PC-9 (cell line): Measurements from ENCODE around the gene DHCR7. TPM values are rescaled to one million over a fixed set of nuclear protein-coding genes. Genes with fewer than 3 reads are reported as not detected.

Experiments
- BruUV-seq: library from RNA; stranded (reverse); fragments of 400-500 nt; replicated peaks from 2 replicates; lab custom pipeline; 2021; lab: Mats Ljungman, UMichigan
- CTCF ChIA-PET: fragments of 300-600 bp; sonication (Branson Sonifier 250); formaldehyde crosslinking; loops from one replicate; lab custom pipeline; 2022; ENCODE audit warnings: antibody characterized with exemption; lab: Charles Lee
- POLR2A ChIA-PET: fragments of 300-600 bp; sonication (Branson Sonifier 250); formaldehyde crosslinking; loops from one replicate; lab custom pipeline; 2022; ENCODE audit warnings: antibody characterized with exemption; ENCODE audit not compliant: unreplicated experiment; lab: Charles Lee
- DNase-seq, 2 experiments: peaks; one replicate each; pipeline versions ENCODE4 v3.0.0 to v3.0.0-alpha.2; 2015 to 2022; ENCODE audit warnings: mixed read lengths in 1 of 2
- H2AFZ ChIP-seq: fragments of 200-600 bp; sonication (generic); 2 replicates; pipeline ENCODE4 v1.8.1; 2017; ENCODE audit warnings: antibody characterized with exemption
- H3F3A ChIP-seq: fragments of 200-600 bp; sonication (generic); 2 replicates; pipeline ENCODE4 v1.8.1; 2017; ENCODE audit warnings: antibody characterized with exemption, mild to moderate bottlenecking, low read depth; ENCODE audit not compliant: insufficient read depth
- H3K27ac ChIP-seq: fragments of 200-600 bp; sonication (generic); 2 replicates; pipeline ENCODE4 v1.6.1; 2016; ENCODE audit warnings: mixed run types
- H3K27me3 ChIP-seq: fragments of 200-600 bp; sonication (generic); 2 replicates; pipeline ENCODE4 v1.6.1; 2016; ENCODE audit warnings: low read depth, mixed run types; ENCODE audit not compliant: insufficient read depth
- H3K36me3 ChIP-seq: fragments of 200-600 bp; sonication (generic); 2 replicates; pipeline ENCODE4 v1.6.1; 2016; ENCODE audit warnings: low read depth, mixed run types
- H3K4me1 ChIP-seq: fragments of 200-600 bp; sonication (generic); replicated peaks from 2 replicates; pipeline ENCODE4 v1.6.1; 2016; ENCODE audit warnings: mixed run types; ENCODE audit not compliant: insufficient read depth
- H3K4me2 ChIP-seq: fragments of 200-600 bp; sonication (generic); 2 replicates; pipeline ENCODE4 v1.6.1; 2017; ENCODE audit warnings: mixed run types
- H3K4me3 ChIP-seq: fragments of 200-600 bp; sonication (generic); 2 replicates; pipeline ENCODE4 v1.6.1; 2016; ENCODE audit warnings: mixed run types
- H3K79me2 ChIP-seq: fragments of 200-600 bp; sonication (generic); 2 replicates; pipeline ENCODE4 v1.6.1; 2017; ENCODE audit warnings: low read depth, mixed run types
- H3K9me2 ChIP-seq: fragments of 200-600 bp; sonication (generic); 2 replicates; pipeline ENCODE4 v1.8.1; 2017; ENCODE audit warnings: mild to moderate bottlenecking; ENCODE audit not compliant: insufficient read depth
- H3K9me3 ChIP-seq: fragments of 200-600 bp; sonication (generic); 2 replicates; pipeline ENCODE4 v1.8.1; 2016; ENCODE audit warnings: low read depth; ENCODE audit not compliant: insufficient read depth
- H4K20me1 ChIP-seq: fragments of 200-600 bp; sonication (generic); 2 replicates; pipeline ENCODE4 v1.8.1; 2017; ENCODE audit not compliant: insufficient read depth
- CTCF ChIP-seq: fragments of 200-600 bp; sonication (generic); conservative IDR thresholded peaks from 2 replicates; pipeline ENCODE4 v1.6.1; 2017; ENCODE audit warnings: mixed run types, antibody characterized with exemption, mild to moderate bottlenecking, moderate library complexity
- EZH2 ChIP-seq: fragments of 200-600 bp; sonication (generic); IDR thresholded peaks from 2 replicates; pipeline ENCODE4 v1.8.0; 2017; ENCODE audit warnings: antibody characterized with exemption, low read depth
- intact Hi-C: fragments of 100-400 bp; cut with micrococcal nuclease; formaldehyde crosslinking; loops from one replicate; pipeline ENCODE4 v1.10.0; 2022; ENCODE audit not compliant: unreplicated experiment
- total RNA-seq: library from RNA; stranded (reverse); gene quantifications from 2 replicates; pipeline ENCODE4 v1.2.3, GENCODE V29; 2021

Gene DHCR7
- total RNA-seq, 1 experiment from 2014 or later: 311 TPM

GRCh38 chr11:71391352-71391751, 56.8 kb downstream of the DHCR7 start:
- Histone ChIP-seq H3K79me2 (no peaks in the 10 kb centered on the region), H3K4me3 (no peak overlapping the region), H3K9me3 (no peaks in the 10 kb centered on the region), H3K36me3 (no peaks in the 10 kb centered on the region), H3K27me3 (peaks cover 100% of the 10 kb centered on the region), H3K4me2 (no peak overlapping the region), H3K4me1 (no peaks in the 10 kb centered on the region), H3K27ac (no peak overlapping the region), H4K20me1 (no peaks in the 10 kb centered on the region), H3K9me2 (no peaks in the 10 kb centered on the region), H2AFZ (no peak overlapping the region), H3F3A (no peaks in the 10 kb centered on the region)
- POLR2A ChIA-PET: no interaction called here
- intact Hi-C loops: no loop called here
- CTCF ChIA-PET: interaction anchor here (0.5 kb wide), 1 partner anchor 214 kb away, joined by 3 read pairs; no protein-coding TSS in a partner anchor
- DNase-seq: no peak
- TF ChIP-seq EZH2 (0 out of 2 replicates have a peak, but pooled peaks have one; percentile 67), CTCF (no peak)
- BruUV-seq: no TSS peak

- POLR2A ChIA-PET: no interaction called here
These were observed 59.5 kb downstream of the DHCR7 start for GRCh38 chr11:71388637-71389235.

More at GRCh38 chr11:71388637-71389235, 59.5 kb downstream of the DHCR7 start:
- H3F3A ChIP-seq: no peaks in the 10 kb centered on the region
- H3K4me3 ChIP-seq: no peak overlapping the region
- BruUV-seq: no TSS peak
- no peaks in the 10 kb centered on the region for H3K36me3 ChIP-seq
- no peak overlapping the region for H3K4me2 ChIP-seq
- no peak for DNase-seq
- H3K9me2 ChIP-seq: no peaks in the 10 kb centered on the region
- intact Hi-C loops: no loop called here
- CTCF ChIA-PET: no interaction called here
- no peak overlapping the region for H2AFZ ChIP-seq
- H3K27ac ChIP-seq: no peak overlapping the region
- H4K20me1 ChIP-seq: no peaks in the 10 kb centered on the region
- H3K4me1 ChIP-seq: no peaks in the 10 kb centered on the region
- no peaks in the 10 kb centered on the region for H3K9me3 ChIP-seq
- H3K27me3 ChIP-seq: peaks cover 100% of the 10 kb centered on the region
- no peak; the same call in 1 of the 2 replicates for TF ChIP-seq EZH2
- no peak for TF ChIP-seq CTCF
- H3K79me2 ChIP-seq: no peaks in the 10 kb centered on the region
